ENCODE results near the gene JAM3. TPM values are rescaled to one million over a fixed set of nuclear protein-coding genes. Genes with fewer than 3 reads are reported as not detected.

Gene JAM3
- total RNA-seq, 1 donor from 2014 or later, result 101 TPM

DNA sequence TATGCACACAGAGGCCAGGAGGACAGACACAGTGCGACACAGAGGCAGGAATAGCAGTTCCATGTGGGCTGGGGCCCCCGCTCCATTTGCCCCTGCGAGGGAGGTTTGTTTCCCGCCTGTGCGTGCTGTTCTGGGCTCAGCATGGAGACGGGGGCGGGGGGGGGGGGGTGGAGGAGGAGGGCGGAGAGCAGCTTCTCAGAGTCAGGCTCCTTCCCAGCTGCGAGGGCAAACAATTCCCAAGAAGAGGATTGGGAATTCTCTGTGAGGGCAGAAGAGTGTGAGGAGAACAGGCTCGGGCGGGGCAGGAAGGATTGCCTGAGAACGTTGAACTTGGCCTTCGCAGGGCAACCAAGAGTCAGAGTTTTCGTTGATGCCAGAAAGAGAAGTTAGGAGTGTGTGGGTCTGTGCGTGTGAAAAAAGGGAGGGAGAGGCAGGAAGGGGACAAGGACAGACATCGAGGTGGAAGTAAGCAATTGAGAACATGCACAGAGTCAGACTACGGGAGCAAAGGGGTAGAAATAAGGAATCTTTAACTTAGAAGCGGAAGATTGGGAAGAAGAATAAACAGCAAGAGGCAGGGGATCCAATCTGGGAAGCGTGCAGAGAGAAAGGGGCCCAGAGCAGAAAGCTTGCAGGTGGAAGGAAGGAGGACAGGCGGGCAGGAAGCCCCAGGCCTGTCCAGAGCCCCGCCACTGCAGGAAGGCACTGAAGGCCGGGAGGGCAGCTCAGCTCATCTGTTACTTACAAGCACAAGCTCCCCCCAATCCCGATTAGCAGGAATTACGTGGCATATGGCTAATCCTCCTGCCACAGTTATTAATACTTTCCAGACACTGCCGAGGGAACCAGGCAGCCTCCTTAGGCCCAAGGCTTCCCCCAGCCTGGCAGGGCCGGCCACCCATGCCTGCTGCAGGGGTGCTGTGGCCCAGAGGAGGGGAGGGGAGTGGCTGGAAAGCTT, 15.6 kb upstream of the JAM3 start:
- Mint-ChIP-seq H3K36me3 (ENCODE audit: unreplicated experiment) (no peaks in the 10 kb centered on the region), H3K4me3 (ENCODE audit: unreplicated experiment) (no peak overlapping the region), H3K9me3 (ENCODE audit: unreplicated experiment) (peaks cover 2% of the 10 kb centered on the region), H3K27me3 (ENCODE audit: unreplicated experiment) (peaks cover 12% of the 10 kb centered on the region), H3K27ac (ENCODE audit: unreplicated experiment) (no peak overlapping the region), H3K4me1 (ENCODE audit: low read depth, unreplicated experiment) (peaks cover 31% of the 10 kb centered on the region)
- no peak for DNase-seq
- TF ChIP-seq, protein P1, sequence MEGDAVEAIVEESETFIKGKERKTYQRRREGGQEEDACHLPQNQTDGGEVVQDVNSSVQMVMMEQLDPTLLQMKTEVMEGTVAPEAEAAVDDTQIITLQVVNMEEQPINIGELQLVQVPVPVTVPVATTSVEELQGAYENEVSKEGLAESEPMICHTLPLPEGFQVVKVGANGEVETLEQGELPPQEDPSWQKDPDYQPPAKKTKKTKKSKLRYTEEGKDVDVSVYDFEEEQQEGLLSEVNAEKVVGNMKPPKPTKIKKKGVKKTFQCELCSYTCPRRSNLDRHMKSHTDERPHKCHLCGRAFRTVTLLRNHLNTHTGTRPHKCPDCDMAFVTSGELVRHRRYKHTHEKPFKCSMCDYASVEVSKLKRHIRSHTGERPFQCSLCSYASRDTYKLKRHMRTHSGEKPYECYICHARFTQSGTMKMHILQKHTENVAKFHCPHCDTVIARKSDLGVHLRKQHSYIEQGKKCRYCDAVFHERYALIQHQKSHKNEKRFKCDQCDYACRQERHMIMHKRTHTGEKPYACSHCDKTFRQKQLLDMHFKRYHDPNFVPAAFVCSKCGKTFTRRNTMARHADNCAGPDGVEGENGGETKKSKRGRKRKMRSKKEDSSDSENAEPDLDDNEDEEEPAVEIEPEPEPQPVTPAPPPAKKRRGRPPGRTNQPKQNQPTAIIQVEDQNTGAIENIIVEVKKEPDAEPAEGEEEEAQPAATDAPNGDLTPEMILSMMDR (IDR thresholded peaks at IDR 0.05; ENCODE audit: partially characterized antibody, unreplicated experiment), result no peak

DNA sequence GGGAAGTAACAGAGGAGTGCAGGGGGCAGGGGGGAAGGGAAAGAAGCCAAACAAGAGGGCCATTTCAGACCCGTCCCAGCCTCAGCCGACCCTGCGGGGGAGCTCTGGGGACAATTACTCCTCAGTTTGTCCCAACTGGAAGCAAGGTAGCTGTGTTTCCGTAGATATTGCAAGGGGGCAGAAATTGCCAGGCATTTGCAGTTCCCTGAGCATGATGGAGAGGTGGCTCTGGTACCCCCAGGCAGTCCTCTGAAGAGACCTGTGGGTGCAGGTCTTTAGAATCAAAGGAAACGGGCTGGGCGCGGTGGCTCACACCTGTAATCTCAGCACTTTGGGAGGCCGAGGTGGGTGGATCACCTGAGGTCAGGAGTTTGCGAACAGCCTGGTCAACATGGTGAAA, 13.8 kb upstream of the JAM3 start:
- Mint-ChIP-seq H3K27ac (ENCODE audit: unreplicated experiment) (no peak overlapping the region), H3K9me3 (ENCODE audit: unreplicated experiment) (no peaks in the 10 kb centered on the region), H3K36me3 (ENCODE audit: unreplicated experiment) (no peaks in the 10 kb centered on the region), H3K27me3 (ENCODE audit: unreplicated experiment) (peaks cover 9% of the 10 kb centered on the region), H3K4me1 (ENCODE audit: low read depth, unreplicated experiment) (peaks cover 16% of the 10 kb centered on the region), H3K4me3 (ENCODE audit: unreplicated experiment) (no peak overlapping the region)
- DNase-seq, result no peak
- TF ChIP-seq, protein P1 (IDR thresholded peaks at IDR 0.05; ENCODE audit: partially characterized antibody, unreplicated experiment), result no peak

DNA sequence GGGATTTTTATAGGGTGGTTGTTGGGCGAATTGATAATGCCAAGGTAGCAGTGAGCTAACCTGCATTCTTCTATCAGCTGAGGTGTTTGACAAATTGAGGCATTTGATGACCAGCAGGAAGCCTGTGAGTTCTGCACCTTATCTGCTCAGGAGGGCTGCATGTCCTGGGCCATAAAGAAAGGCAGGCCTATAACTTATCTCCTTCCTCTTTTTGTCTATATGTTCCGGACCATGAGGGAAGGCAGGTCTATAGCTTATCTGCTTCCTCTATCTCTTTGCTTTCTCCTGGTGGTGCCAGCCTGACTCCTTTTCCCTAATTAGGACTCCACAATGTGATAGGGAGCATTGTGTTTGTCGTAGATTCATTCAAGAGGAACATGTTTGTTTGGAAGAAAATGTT, 8.6 kb upstream of the JAM3 start:
- peaks cover 2% of the 10 kb centered on the region for H3K9me3 Mint-ChIP-seq (ENCODE audit: unreplicated experiment)
- no peak overlapping the region for H3K27ac Mint-ChIP-seq (ENCODE audit: unreplicated experiment)
- peaks cover 6% of the 10 kb centered on the region for H3K4me1 Mint-ChIP-seq (ENCODE audit: low read depth, unreplicated experiment)
- no peak for DNase-seq
- H3K36me3 Mint-ChIP-seq (ENCODE audit: unreplicated experiment), result no peaks in the 10 kb centered on the region
- H3K4me3 Mint-ChIP-seq (ENCODE audit: unreplicated experiment), result no peak overlapping the region
- H3K27me3 Mint-ChIP-seq (ENCODE audit: unreplicated experiment), result peaks cover 5% of the 10 kb centered on the region
- TF ChIP-seq, protein P1 (IDR thresholded peaks at IDR 0.05; ENCODE audit: partially characterized antibody, unreplicated experiment), result no peak

DNA sequence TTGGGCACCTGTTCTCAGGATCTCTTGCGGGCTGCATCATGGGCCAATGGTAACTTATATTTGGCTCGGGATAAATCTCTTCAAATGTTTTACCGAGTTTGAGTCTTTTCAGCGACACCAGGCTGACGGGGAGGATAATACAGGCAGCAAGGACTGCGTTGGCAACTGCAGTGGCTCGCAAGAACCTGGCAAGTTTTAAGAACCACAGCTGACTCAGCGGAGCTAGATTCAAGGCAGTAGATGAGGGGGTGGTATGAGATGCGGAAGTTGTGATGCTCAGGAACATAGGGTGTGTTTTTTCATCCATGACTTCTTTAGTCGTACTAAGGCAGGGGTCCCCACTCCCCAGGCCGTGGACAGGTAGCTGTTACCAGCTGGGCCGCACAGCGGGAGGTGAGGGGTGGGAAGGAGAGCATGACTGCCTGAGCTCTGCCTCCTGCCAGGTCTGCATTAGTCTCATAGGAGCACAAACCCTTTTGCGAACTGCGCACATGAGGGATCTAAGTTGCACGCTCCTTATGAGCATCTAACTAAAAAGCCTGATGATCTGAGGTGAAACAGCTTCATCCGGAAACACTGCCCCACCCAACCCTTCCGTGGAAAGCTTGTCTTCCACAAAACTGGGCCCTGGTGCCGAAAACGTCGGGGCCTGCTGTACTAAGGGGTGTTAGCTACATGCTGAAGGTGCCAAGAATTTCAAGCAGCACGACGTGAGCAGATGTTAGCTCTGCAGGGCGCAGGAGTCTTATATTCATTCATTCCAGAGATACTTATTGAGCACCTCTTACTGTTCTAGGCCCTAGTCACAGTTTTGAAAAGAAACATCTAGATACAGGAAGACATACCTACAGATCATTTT, 6.4 kb upstream of the JAM3 start:
- no peak overlapping the region for H3K27ac Mint-ChIP-seq (ENCODE audit: unreplicated experiment)
- TF ChIP-seq, protein P1 (IDR thresholded peaks at IDR 0.05; ENCODE audit: partially characterized antibody, unreplicated experiment), result no peak
- H3K9me3 Mint-ChIP-seq (ENCODE audit: unreplicated experiment), result peaks cover 7% of the 10 kb centered on the region
- DNase-seq, result no peak
- H3K4me1 Mint-ChIP-seq (ENCODE audit: low read depth, unreplicated experiment), result peaks cover 15% of the 10 kb centered on the region
- no peaks in the 10 kb centered on the region for H3K36me3 Mint-ChIP-seq (ENCODE audit: unreplicated experiment)
- no peak overlapping the region for H3K4me3 Mint-ChIP-seq (ENCODE audit: unreplicated experiment)
- H3K27me3 Mint-ChIP-seq (ENCODE audit: unreplicated experiment), result peaks cover 9% of the 10 kb centered on the region

All from glutamatergic neuron (in vitro differentiated cells).